ENCODE data around the gene SYT2. TPM values are rescaled to one million over a fixed set of nuclear protein-coding genes. Genes with fewer than 3 reads are reported as not detected.
A peak's percentile ranks its signal among the peaks of the same experiment; 100 is the strongest.
"Not testable (repeated sequence)": the region's sequence is repeated elsewhere in the genome, so short reads cannot be mapped to it uniquely, and the experiment has no call there.

SYT2 gene
- total RNA-seq, 1 experiment from 2014 or later: 0.09 TPM

- peak overlapping the region; percentile 16 for H3K27ac Mint-ChIP-seq (ENCODE audit: unreplicated experiment)
- peaks cover 20% of the 10 kb centered on the region for H3K4me1 Mint-ChIP-seq (ENCODE audit: low read depth, unreplicated experiment)
- no peaks in the 10 kb centered on the region for H3K27me3 ChIP-seq (replicated peaks; ENCODE audit: control insufficient read depth, insufficient read depth, low read length)
- no peak for TF ChIP-seq CTCF (IDR thresholded peaks at IDR 0.05; ENCODE audit: insufficient read depth in 1 of 2, low read depth in 1 of 2, low read length in 1 of 2, severe bottlenecking in 1 of 2, unreplicated experiment in 1 of 2)
- POLR2A ChIA-PET: no interaction called here
- no peaks in the 10 kb centered on the region for H3K36me3 ChIP-seq (ENCODE audit: control insufficient read depth, insufficient read depth, low read length)
- H3K9me3 ChIP-seq: no peaks in the 10 kb centered on the region
- intact Hi-C loops (cut with micrococcal nuclease; ENCODE audit: unreplicated experiment): no loop called here
- CTCF ChIA-PET: interaction anchor here (1.1 to 1.4 kb wide), 2 partner anchors 14 to 15 kb away, joined by 4 to 5 read pairs; no protein-coding TSS in a partner anchor
- peaks cover 21% of the 10 kb centered on the region for H3K4me1 ChIP-seq
- no TSS peak for BruUV-seq (replicated peaks)
- DNase-seq: no peak
- H3K27me3 Mint-ChIP-seq (ENCODE audit: insufficient read depth, unreplicated experiment): no peaks in the 10 kb centered on the region
- no peak overlapping the region for H3K4me3 Mint-ChIP-seq (ENCODE audit: unreplicated experiment)
- H3K9me3 Mint-ChIP-seq (ENCODE audit: unreplicated experiment): no peaks in the 10 kb centered on the region
- H3K4me3 ChIP-seq (ENCODE audit: low read depth, low read length): no peak overlapping the region
- peaks cover 6% of the 10 kb centered on the region for H3K36me3 Mint-ChIP-seq (ENCODE audit: insufficient read depth, unreplicated experiment)
Observed at GRCh38 chr1:202586018-202586821, 124.0 kb downstream of the SYT2 start.

- H3K4me3 Mint-ChIP-seq (ENCODE audit: unreplicated experiment): no peak overlapping the region
- H3K27ac Mint-ChIP-seq (ENCODE audit: unreplicated experiment): no peak overlapping the region
- no peak for TF ChIP-seq CTCF (IDR thresholded peaks at IDR 0.05; ENCODE audit: insufficient read depth in 1 of 2, low read depth in 1 of 2, low read length in 1 of 2, severe bottlenecking in 1 of 2, unreplicated experiment in 1 of 2)
- no TSS peak for BruUV-seq (replicated peaks)
- no peaks in the 10 kb centered on the region for H3K9me3 Mint-ChIP-seq (ENCODE audit: unreplicated experiment)
- H3K27me3 Mint-ChIP-seq (ENCODE audit: insufficient read depth, unreplicated experiment): no peaks in the 10 kb centered on the region
- peaks cover 6% of the 10 kb centered on the region for H3K36me3 Mint-ChIP-seq (ENCODE audit: insufficient read depth, unreplicated experiment)
- Histone ChIP-seq H3K4me1 (peaks cover 21% of the 10 kb centered on the region), H3K27me3 (replicated peaks; ENCODE audit: control insufficient read depth, insufficient read depth, low read length) (no peaks in the 10 kb centered on the region), H3K36me3 (ENCODE audit: control insufficient read depth, insufficient read depth, low read length) (no peaks in the 10 kb centered on the region), H3K9me3 (no peaks in the 10 kb centered on the region), H3K4me3 (ENCODE audit: low read depth, low read length) (no peak overlapping the region)
- intact Hi-C loops (cut with micrococcal nuclease; ENCODE audit: unreplicated experiment): no loop called here
- DNase-seq: no peak
- CTCF ChIA-PET: interaction anchor here (1.1 kb wide), 1 partner anchor 16 kb away, joined by 4 read pairs; no protein-coding TSS in a partner anchor
- POLR2A ChIA-PET: no interaction called here
- H3K4me1 Mint-ChIP-seq (ENCODE audit: low read depth, unreplicated experiment): peaks cover 20% of the 10 kb centered on the region
Observed at GRCh38 chr1:202585590-202585933, 124.7 kb downstream of the SYT2 start.

GRCh38 chr1:202584707-202585589, 125.3 kb downstream of the SYT2 start:
- no peaks in the 10 kb centered on the region for H3K27me3 Mint-ChIP-seq (ENCODE audit: insufficient read depth, unreplicated experiment)
- no peak for DNase-seq
- H3K27ac Mint-ChIP-seq (ENCODE audit: unreplicated experiment): no peak overlapping the region
- intact Hi-C loops (cut with micrococcal nuclease; ENCODE audit: unreplicated experiment): no loop called here
- Histone ChIP-seq H3K4me3 (ENCODE audit: low read depth, low read length) (no peak overlapping the region), H3K27me3 (replicated peaks; ENCODE audit: control insufficient read depth, insufficient read depth, low read length) (no peaks in the 10 kb centered on the region), H3K9me3 (no peaks in the 10 kb centered on the region), H3K4me1 (peaks cover 20% of the 10 kb centered on the region), H3K36me3 (ENCODE audit: control insufficient read depth, insufficient read depth, low read length) (no peaks in the 10 kb centered on the region)
- H3K36me3 Mint-ChIP-seq (ENCODE audit: insufficient read depth, unreplicated experiment): peaks cover 6% of the 10 kb centered on the region
- no TSS peak for BruUV-seq (replicated peaks)
- no peak overlapping the region for H3K4me3 Mint-ChIP-seq (ENCODE audit: unreplicated experiment)
- ChIA-PET POLR2A (no interaction called here), CTCF (interaction anchor here (1.1 kb wide), 1 partner anchor 16 kb away, joined by 4 read pairs; no protein-coding TSS in a partner anchor)
- no peak for TF ChIP-seq CTCF (IDR thresholded peaks at IDR 0.05; ENCODE audit: insufficient read depth in 1 of 2, low read depth in 1 of 2, low read length in 1 of 2, severe bottlenecking in 1 of 2, unreplicated experiment in 1 of 2)
- H3K9me3 Mint-ChIP-seq (ENCODE audit: unreplicated experiment): no peaks in the 10 kb centered on the region
- H3K4me1 Mint-ChIP-seq (ENCODE audit: low read depth, unreplicated experiment): peaks cover 20% of the 10 kb centered on the region

GRCh38 chr1:202582350-202582749, 127.9 kb downstream of the SYT2 start:
- BruUV-seq (replicated peaks); H3K36me3 ChIP-seq (ENCODE audit: control insufficient read depth, insufficient read depth, low read length); POLR2A ChIA-PET; CTCF ChIA-PET; H3K9me3 ChIP-seq; H3K27me3 Mint-ChIP-seq (ENCODE audit: insufficient read depth, unreplicated experiment); DNase-seq; H3K4me3 ChIP-seq (ENCODE audit: low read depth, low read length); H3K36me3 Mint-ChIP-seq (ENCODE audit: insufficient read depth, unreplicated experiment); H3K4me1 Mint-ChIP-seq (ENCODE audit: low read depth, unreplicated experiment); H3K27me3 ChIP-seq (replicated peaks; ENCODE audit: control insufficient read depth, insufficient read depth, low read length); H3K4me1 ChIP-seq; intact Hi-C loops (cut with micrococcal nuclease; ENCODE audit: unreplicated experiment); H3K4me3 Mint-ChIP-seq (ENCODE audit: unreplicated experiment); H3K9me3 Mint-ChIP-seq (ENCODE audit: unreplicated experiment); H3K27ac Mint-ChIP-seq (ENCODE audit: unreplicated experiment): not testable (repeated sequence)
